ENCODE data around the gene BABAM2. TPM values are rescaled to one million over a fixed set of nuclear protein-coding genes. Genes with fewer than 3 reads are reported as not detected.

Gene BABAM2
- total and polyA plus RNA-seq, 9 of the 15 experiments (the other 6 are each of a cell fraction or from before 2014, with no cell fraction given) = 10.9 to 37.4 (median 25.6) TPM

DNA sequence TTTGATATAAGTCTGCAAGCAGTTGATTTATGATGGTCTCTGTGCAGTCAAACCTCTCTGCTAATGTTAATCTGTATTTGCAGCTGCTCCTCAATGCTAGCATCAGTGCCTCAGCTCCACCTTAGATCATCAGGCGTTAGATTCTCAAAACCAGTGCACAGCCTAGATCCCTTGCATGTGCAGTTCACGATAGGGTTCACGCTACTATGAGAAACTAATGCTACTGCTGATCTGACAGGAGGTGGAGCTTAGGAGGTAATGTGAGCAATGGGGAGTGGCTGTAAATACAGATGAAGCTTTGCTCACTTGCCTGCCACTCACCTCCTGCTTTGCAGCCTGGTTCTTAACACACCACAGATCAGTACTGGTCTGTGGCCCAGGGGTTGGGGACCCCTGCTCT is 18.7 kb upstream of the BABAM2 start (continued):
- TF ChIP-seq, protein P1, sequence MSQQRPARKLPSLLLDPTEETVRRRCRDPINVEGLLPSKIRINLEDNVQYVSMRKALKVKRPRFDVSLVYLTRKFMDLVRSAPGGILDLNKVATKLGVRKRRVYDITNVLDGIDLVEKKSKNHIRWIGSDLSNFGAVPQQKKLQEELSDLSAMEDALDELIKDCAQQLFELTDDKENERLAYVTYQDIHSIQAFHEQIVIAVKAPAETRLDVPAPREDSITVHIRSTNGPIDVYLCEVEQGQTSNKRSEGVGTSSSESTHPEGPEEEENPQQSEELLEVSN (IDR thresholded peaks at IDR 0.05; ENCODE audit: borderline replicate concordance in 1 of 2, extremely low read depth in 1 of 2, insufficient read depth in 1 of 2, insufficient read length in 1 of 2, low read depth in 1 of 2, low read length in 1 of 2, poor library complexity in 1 of 2, severe bottlenecking in 1 of 2) = no peak
- TF ChIP-seq MTF1 (CRISPR knock-in tag; IDR thresholded peaks at IDR 0.05; ENCODE audit: borderline replicate concordance) (no peak), TCF3 (CRISPR knock-in tag; IDR thresholded peaks at IDR 0.05) (peak; percentile 46), HIVEP1 (CRISPR knock-in tag; IDR thresholded peaks at IDR 0.05) (no peak), ZNF668 (CRISPR knock-in tag; IDR thresholded peaks at IDR 0.05) (no peak), FOXA3 (CRISPR knock-in tag; conservative IDR thresholded peaks at IDR 0.05 in 1 of 2, IDR thresholded peaks at IDR 0.05 in 1 of 2) (no peak), ZNF431 (CRISPR knock-in tag; IDR thresholded peaks at IDR 0.05) (no peak)
- TF ChIP-seq, protein P2, sequence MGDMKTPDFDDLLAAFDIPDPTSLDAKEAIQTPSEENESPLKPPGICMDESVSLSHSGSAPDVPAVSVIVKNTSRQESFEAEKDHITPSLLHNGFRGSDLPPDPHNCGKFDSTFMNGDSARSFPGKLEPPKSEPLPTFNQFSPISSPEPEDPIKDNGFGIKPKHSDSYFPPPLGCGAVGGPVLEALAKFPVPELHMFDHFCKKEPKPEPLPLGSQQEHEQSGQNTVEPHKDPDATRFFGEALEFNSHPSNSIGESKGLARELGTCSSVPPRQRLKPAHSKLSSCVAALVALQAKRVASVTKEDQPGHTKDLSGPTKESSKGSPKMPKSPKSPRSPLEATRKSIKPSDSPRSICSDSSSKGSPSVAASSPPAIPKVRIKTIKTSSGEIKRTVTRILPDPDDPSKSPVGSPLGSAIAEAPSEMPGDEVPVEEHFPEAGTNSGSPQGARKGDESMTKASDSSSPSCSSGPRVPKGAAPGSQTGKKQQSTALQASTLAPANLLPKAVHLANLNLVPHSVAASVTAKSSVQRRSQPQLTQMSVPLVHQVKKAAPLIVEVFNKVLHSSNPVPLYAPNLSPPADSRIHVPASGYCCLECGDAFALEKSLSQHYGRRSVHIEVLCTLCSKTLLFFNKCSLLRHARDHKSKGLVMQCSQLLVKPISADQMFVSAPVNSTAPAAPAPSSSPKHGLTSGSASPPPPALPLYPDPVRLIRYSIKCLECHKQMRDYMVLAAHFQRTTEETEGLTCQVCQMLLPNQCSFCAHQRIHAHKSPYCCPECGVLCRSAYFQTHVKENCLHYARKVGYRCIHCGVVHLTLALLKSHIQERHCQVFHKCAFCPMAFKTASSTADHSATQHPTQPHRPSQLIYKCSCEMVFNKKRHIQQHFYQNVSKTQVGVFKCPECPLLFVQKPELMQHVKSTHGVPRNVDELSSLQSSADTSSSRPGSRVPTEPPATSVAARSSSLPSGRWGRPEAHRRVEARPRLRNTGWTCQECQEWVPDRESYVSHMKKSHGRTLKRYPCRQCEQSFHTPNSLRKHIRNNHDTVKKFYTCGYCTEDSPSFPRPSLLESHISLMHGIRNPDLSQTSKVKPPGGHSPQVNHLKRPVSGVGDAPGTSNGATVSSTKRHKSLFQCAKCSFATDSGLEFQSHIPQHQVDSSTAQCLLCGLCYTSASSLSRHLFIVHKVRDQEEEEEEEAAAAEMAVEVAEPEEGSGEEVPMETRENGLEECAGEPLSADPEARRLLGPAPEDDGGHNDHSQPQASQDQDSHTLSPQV (IDR thresholded peaks at IDR 0.05) = no peak
- TF ChIP-seq, protein P3, sequence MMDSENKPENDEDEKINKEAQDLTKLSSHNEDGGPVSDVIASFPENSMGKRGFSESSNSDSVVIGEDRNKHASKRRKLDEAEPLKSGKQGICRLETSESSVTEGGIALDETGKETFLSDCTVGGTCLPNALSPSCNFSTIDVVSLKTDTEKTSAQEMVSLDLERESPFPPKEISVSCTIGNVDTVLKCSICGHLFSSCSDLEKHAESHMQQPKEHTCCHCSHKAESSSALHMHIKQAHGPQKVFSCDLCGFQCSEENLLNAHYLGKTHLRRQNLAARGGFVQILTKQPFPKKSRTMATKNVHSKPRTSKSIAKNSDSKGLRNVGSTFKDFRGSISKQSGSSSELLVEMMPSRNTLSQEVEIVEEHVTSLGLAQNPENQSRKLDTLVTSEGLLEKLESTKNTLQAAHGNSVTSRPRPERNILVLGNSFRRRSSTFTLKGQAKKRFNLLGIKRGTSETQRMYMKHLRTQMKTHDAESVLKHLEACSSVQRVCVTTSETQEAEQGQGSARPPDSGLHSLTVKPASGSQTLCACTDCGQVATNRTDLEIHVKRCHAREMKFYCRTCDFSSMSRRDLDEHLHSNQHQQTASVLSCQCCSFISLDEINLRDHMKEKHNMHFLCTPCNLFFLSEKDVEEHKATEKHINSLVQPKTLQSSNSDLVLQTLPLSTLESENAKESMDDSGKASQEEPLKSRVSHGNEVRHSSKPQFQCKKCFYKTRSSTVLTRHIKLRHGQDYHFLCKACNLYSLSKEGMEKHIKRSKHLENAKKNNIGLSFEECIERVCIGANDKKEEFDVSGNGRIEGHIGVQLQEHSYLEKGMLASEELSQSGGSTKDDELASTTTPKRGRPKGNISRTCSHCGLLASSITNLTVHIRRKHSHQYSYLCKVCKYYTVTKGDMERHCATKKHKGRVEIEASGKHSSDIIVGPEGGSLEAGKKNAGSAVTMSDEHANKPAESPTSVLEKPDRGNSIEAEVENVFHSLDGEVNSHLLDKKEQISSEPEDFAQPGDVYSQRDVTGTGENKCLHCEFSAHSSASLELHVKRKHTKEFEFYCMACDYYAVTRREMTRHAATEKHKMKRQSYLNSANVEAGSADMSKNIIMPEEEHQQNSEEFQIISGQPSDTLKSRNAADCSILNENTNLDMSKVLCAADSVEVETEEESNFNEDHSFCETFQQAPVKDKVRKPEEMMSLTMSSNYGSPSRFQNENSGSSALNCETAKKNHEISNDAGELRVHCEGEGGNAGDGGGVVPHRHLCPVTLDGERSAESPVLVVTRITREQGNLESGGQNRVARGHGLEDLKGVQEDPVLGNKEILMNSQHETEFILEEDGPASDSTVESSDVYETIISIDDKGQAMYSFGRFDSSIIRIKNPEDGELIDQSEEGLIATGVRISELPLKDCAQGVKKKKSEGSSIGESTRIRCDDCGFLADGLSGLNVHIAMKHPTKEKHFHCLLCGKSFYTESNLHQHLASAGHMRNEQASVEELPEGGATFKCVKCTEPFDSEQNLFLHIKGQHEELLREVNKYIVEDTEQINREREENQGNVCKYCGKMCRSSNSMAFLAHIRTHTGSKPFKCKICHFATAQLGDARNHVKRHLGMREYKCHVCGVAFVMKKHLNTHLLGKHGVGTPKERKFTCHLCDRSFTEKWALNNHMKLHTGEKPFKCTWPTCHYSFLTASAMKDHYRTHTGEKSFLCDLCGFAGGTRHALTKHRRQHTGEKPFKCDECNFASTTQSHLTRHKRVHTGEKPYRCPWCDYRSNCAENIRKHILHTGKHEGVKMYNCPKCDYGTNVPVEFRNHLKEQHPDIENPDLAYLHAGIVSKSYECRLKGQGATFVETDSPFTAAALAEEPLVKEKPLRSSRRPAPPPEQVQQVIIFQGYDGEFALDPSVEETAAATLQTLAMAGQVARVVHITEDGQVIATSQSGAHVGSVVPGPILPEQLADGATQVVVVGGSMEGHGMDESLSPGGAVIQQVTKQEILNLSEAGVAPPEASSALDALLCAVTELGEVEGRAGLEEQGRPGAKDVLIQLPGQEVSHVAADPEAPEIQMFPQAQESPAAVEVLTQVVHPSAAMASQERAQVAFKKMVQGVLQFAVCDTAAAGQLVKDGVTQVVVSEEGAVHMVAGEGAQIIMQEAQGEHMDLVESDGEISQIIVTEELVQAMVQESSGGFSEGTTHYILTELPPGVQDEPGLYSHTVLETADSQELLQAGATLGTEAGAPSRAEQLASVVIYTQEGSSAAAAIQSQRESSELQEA (IDR thresholded peaks at IDR 0.05; ENCODE audit: low read depth) = no peak
- TF ChIP-seq, protein P4, sequence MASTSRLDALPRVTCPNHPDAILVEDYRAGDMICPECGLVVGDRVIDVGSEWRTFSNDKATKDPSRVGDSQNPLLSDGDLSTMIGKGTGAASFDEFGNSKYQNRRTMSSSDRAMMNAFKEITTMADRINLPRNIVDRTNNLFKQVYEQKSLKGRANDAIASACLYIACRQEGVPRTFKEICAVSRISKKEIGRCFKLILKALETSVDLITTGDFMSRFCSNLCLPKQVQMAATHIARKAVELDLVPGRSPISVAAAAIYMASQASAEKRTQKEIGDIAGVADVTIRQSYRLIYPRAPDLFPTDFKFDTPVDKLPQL (IDR thresholded peaks at IDR 0.05; ENCODE audit: extremely low read depth, insufficient read length) = no peak
- TF ChIP-seq, protein P5, sequence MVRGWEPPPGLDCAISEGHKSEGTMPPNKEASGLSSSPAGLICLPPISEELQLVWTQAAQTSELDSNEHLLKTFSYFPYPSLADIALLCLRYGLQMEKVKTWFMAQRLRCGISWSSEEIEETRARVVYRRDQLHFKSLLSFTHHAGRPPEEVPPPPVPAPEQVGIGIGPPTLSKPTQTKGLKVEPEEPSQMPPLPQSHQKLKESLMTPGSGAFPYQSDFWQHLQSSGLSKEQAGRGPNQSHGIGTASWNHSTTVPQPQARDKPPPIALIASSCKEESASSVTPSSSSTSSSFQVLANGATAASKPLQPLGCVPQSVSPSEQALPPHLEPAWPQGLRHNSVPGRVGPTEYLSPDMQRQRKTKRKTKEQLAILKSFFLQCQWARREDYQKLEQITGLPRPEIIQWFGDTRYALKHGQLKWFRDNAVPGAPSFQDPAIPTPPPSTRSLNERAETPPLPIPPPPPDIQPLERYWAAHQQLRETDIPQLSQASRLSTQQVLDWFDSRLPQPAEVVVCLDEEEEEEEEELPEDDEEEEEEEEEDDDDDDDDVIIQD (CRISPR knock-in tag; IDR thresholded peaks at IDR 0.05) = no peak
